ENCODE data around the gene SLC26A6. TPM values are rescaled to one million over a fixed set of nuclear protein-coding genes. Genes with fewer than 3 reads are reported as not detected.

SLC26A6 gene
- total RNA-seq, 4 donors from 2014 or later: 6.1 to 17.3 (median 10.1) TPM

- no peak for TF ChIP-seq POLR2A (IDR thresholded peaks at IDR 0.05)
- TF ChIP-seq, protein P1, sequence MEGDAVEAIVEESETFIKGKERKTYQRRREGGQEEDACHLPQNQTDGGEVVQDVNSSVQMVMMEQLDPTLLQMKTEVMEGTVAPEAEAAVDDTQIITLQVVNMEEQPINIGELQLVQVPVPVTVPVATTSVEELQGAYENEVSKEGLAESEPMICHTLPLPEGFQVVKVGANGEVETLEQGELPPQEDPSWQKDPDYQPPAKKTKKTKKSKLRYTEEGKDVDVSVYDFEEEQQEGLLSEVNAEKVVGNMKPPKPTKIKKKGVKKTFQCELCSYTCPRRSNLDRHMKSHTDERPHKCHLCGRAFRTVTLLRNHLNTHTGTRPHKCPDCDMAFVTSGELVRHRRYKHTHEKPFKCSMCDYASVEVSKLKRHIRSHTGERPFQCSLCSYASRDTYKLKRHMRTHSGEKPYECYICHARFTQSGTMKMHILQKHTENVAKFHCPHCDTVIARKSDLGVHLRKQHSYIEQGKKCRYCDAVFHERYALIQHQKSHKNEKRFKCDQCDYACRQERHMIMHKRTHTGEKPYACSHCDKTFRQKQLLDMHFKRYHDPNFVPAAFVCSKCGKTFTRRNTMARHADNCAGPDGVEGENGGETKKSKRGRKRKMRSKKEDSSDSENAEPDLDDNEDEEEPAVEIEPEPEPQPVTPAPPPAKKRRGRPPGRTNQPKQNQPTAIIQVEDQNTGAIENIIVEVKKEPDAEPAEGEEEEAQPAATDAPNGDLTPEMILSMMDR (IDR thresholded peaks at IDR 0.05 in 4 of 5, conservative IDR thresholded peaks at IDR 0.05 in 1 of 5): no peak
- Histone ChIP-seq H3K36me3 (no peaks in the 10 kb centered on the region), H3K9me3 (no peaks in the 10 kb centered on the region), H3K4me1 (no peaks in the 10 kb centered on the region), H3K27me3 (no peaks in the 10 kb centered on the region), H3K27ac (no peak overlapping the region), H3K4me3 (no peak overlapping the region)
- DNase-seq: no peak
- in situ Hi-C loops (cut with MboI; ENCODE audit: low sequenced_read_pairs in 4 of 4): no loop called here
- no peak for ATAC-seq
- intact Hi-C loops (cut with DNase I; ENCODE audit: low total_unique reads): no loop called here
Measured at GRCh38 chr3:48644898-48645760, 9.9 kb upstream of the SLC26A6 start.

DNA sequence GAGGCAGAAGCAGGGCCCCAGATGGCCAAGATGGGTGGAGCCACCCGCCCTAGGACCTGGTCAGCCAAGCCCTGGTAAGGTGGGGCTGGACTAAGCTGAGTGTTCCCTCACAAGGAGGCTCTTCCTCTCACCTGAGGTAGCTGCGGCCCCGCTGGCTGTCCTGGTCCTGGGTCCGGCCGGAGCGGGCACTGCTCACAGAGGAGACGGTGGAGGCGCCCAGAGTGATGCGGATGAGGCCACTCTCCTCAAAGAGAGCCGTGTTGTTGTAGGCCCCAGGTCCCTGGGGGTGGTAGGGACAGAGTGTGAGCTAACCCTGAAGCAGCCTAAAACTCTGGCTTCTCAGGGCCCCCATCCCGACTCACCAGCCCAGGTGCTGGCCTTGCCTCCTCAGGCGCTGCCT is 7.3 kb upstream of the SLC26A6 start:
- no peak for TF ChIP-seq POLR2A (IDR thresholded peaks at IDR 0.05)
- TF ChIP-seq, protein P1 (IDR thresholded peaks at IDR 0.05 in 4 of 5, conservative IDR thresholded peaks at IDR 0.05 in 1 of 5): no peak
- H3K9me3 ChIP-seq: no peaks in the 10 kb centered on the region
- H3K4me1 ChIP-seq: no peaks in the 10 kb centered on the region
- intact Hi-C loops (cut with DNase I; ENCODE audit: low total_unique reads): no loop called here
- no peak for ATAC-seq
- no peak for DNase-seq
- H3K36me3 ChIP-seq: no peaks in the 10 kb centered on the region
- no peak overlapping the region for H3K4me3 ChIP-seq
- H3K27ac ChIP-seq: no peak overlapping the region
- H3K27me3 ChIP-seq: no peaks in the 10 kb centered on the region
- in situ Hi-C loops (cut with MboI; ENCODE audit: low sequenced_read_pairs in 4 of 4): no loop called here

DNA sequence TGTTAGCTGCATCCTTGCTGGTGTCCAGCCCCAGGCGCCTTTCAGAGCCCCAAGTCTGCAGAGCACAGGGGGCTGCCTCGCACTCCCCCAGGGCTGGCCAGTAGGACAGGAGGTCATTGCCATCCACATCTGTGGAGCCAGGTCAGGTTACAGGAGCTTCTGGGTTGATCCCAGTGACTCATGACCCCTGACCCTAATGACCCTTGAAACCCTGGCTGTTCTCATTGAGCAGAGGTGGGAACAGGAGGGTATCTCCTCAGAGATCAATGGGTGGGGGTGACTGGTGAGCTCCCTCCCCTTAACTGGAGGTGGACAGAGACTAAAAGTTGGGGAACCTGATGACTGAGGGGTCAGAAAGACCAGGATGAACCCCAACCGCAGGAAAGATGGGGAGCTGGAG is 6.1 kb upstream of the SLC26A6 start:
- no peak overlapping the region for H3K4me3 ChIP-seq
- H3K9me3 ChIP-seq: no peaks in the 10 kb centered on the region
- intact Hi-C loops (cut with DNase I; ENCODE audit: low total_unique reads) (no loop called here), in situ Hi-C loops (cut with MboI; ENCODE audit: low sequenced_read_pairs in 4 of 4) (no loop called here)
- H3K36me3 ChIP-seq: no peaks in the 10 kb centered on the region
- DNase-seq (no peak), ATAC-seq (no peak)
- no peak overlapping the region for H3K27ac ChIP-seq
- TF ChIP-seq POLR2A (IDR thresholded peaks at IDR 0.05): no peak
- TF ChIP-seq, protein P1 (IDR thresholded peaks at IDR 0.05 in 4 of 5, conservative IDR thresholded peaks at IDR 0.05 in 1 of 5): no peak
- H3K4me1 ChIP-seq: peaks cover 4 to 5% of the 10 kb centered on the region in 2 donors
- H3K27me3 ChIP-seq: no peaks in the 10 kb centered on the region

GRCh38 chr3:48639944-48640606 is 4.8 kb upstream of the SLC26A6 start:
- no peaks in the 10 kb centered on the region for H3K9me3 ChIP-seq
- intact Hi-C loops (cut with DNase I; ENCODE audit: low total_unique reads): no loop called here
- no peak overlapping the region for H3K4me3 ChIP-seq
- TF ChIP-seq, protein P1 (IDR thresholded peaks at IDR 0.05 in 4 of 5, conservative IDR thresholded peaks at IDR 0.05 in 1 of 5): no peak
- no peak for TF ChIP-seq POLR2A (IDR thresholded peaks at IDR 0.05)
- no peak for DNase-seq
- no peaks in the 10 kb centered on the region for H3K36me3 ChIP-seq
- no peak overlapping the region for H3K27ac ChIP-seq
- ATAC-seq: no peak
- peaks cover 11 to 14% of the 10 kb centered on the region in 2 donors for H3K4me1 ChIP-seq
- in situ Hi-C loops (cut with MboI; ENCODE audit: low sequenced_read_pairs in 4 of 4): no loop called here
- no peaks in the 10 kb centered on the region for H3K27me3 ChIP-seq
